Measurements from ENCODE around the gene GDPD5.

GDPD5 gene

DNA sequence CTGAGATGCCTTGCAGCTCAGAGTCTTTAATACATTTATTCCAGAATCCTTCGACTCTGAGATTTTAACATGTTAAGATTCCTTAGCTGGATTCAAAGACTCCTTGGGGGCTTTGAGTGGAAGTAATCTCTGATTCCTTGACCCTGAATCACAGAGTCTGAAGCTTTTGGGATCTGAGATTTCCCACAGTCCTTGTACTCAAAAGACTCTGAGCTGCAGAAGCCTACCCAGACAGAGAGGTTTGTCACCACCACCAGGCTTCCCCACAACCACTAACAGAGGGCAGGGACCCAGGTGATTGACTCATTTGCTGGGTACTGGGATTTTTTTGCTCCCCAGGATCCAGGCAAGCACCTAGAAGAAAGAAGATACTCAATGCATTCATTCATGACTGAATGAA lies 34.9 kb upstream of the GDPD5 start:
- TF ChIP-seq EZH2phosphoT487 (IDR thresholded peaks at IDR 0.05; ENCODE audit: borderline replicate concordance, low read length) = no peak
- TF ChIP-seq, protein P1, sequence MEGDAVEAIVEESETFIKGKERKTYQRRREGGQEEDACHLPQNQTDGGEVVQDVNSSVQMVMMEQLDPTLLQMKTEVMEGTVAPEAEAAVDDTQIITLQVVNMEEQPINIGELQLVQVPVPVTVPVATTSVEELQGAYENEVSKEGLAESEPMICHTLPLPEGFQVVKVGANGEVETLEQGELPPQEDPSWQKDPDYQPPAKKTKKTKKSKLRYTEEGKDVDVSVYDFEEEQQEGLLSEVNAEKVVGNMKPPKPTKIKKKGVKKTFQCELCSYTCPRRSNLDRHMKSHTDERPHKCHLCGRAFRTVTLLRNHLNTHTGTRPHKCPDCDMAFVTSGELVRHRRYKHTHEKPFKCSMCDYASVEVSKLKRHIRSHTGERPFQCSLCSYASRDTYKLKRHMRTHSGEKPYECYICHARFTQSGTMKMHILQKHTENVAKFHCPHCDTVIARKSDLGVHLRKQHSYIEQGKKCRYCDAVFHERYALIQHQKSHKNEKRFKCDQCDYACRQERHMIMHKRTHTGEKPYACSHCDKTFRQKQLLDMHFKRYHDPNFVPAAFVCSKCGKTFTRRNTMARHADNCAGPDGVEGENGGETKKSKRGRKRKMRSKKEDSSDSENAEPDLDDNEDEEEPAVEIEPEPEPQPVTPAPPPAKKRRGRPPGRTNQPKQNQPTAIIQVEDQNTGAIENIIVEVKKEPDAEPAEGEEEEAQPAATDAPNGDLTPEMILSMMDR (IDR thresholded peaks at IDR 0.05; ENCODE audit: low read depth, low read length, poor library complexity, severe bottlenecking) = no peak
- peaks cover 16% of the 10 kb centered on the region for H3K4me1 ChIP-seq (ENCODE audit: control insufficient read depth, low read length)
- no peaks in the 10 kb centered on the region for H3K9me2 ChIP-seq (replicated peaks; ENCODE audit: control insufficient read depth, low read length)
- no peaks in the 10 kb centered on the region for H3K79me2 ChIP-seq (ENCODE audit: control insufficient read depth, low read length)
- no peak overlapping the region for H3K27ac ChIP-seq (ENCODE audit: low read depth, low read length)
- peaks cover 44% of the 10 kb centered on the region for H3K27me3 ChIP-seq (ENCODE audit: control insufficient read depth, low read length)
- H3K4me3 ChIP-seq (ENCODE audit: low read length) = no peak overlapping the region
- no peaks in the 10 kb centered on the region for H3K36me3 ChIP-seq (ENCODE audit: control insufficient read depth, low read length)
- H3K4me2 ChIP-seq (ENCODE audit: low read length) = no peak overlapping the region
- H4K20me1 ChIP-seq (ENCODE audit: control insufficient read depth, insufficient read depth, low read depth, low read length) = no peaks in the 10 kb centered on the region
- H3K9me3 ChIP-seq (ENCODE audit: control insufficient read depth, insufficient read depth, low read length) = no peaks in the 10 kb centered on the region
- H3F3A ChIP-seq (ENCODE audit: control insufficient read depth, insufficient read depth) = no peaks in the 10 kb centered on the region

DNA sequence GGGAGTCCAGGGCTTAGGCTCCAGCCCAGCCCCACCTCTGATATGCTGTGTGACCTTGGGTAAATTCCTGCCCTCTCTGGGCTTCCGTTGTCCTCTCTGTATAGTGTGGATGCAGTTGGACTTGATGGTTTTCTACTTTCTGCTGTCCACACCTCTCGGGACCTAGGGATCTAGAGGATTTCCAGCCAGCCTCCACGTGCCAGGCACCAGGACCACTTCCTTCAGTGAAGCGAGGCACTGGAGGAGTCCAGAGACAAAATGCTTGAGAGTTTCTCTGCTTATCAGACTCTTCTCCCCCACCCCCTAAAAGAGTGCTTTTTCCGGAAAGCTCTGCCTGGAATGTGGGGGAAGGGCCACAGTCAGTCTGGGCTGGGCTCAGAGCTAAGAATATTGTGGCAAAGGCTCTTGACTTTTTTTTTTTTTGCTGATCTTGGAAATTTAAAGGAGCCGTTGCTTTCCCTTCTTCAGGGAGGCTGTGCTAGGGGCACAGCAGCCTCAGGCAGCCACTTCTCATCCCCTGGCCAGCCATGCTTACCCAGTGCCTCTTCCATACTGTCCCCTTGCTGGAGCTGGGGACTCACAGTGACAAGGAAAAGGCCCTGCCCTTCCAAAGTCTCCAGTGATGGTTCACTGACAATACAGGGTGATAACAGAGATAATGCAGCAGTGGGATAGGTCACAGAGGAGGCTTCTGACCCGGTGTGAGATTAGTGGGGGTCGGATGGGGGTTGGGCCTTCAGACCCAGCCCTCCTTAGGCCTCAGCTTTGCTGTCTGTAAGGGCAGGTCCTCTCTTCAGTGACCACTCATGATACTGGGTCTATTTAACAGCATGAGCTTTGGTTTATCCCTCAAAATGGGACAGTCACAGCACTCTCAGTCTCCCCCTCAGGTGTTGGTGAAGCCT lies 33.5 kb upstream of the GDPD5 start:
- H3K9me2 ChIP-seq (replicated peaks; ENCODE audit: control insufficient read depth, low read length) = no peaks in the 10 kb centered on the region
- H3K4me2 ChIP-seq (ENCODE audit: low read length) = no peak overlapping the region
- H3K4me3 ChIP-seq (ENCODE audit: low read length) = no peak overlapping the region
- no peak for TF ChIP-seq EZH2phosphoT487 (IDR thresholded peaks at IDR 0.05; ENCODE audit: borderline replicate concordance, low read length)
- TF ChIP-seq, protein P1 (IDR thresholded peaks at IDR 0.05; ENCODE audit: low read depth, low read length, poor library complexity, severe bottlenecking) = no peak
- H3K79me2 ChIP-seq (ENCODE audit: control insufficient read depth, low read length) = no peaks in the 10 kb centered on the region
- peaks cover 16% of the 10 kb centered on the region for H3K4me1 ChIP-seq (ENCODE audit: control insufficient read depth, low read length)
- no peaks in the 10 kb centered on the region for H3F3A ChIP-seq (ENCODE audit: control insufficient read depth, insufficient read depth)
- no peaks in the 10 kb centered on the region for H4K20me1 ChIP-seq (ENCODE audit: control insufficient read depth, insufficient read depth, low read depth, low read length)
- H3K36me3 ChIP-seq (ENCODE audit: control insufficient read depth, low read length) = no peaks in the 10 kb centered on the region
- H3K27me3 ChIP-seq (ENCODE audit: control insufficient read depth, low read length) = peaks cover 44% of the 10 kb centered on the region
- H3K9me3 ChIP-seq (ENCODE audit: control insufficient read depth, insufficient read depth, low read length) = no peaks in the 10 kb centered on the region
- no peak overlapping the region for H3K27ac ChIP-seq (ENCODE audit: low read depth, low read length)

DNA sequence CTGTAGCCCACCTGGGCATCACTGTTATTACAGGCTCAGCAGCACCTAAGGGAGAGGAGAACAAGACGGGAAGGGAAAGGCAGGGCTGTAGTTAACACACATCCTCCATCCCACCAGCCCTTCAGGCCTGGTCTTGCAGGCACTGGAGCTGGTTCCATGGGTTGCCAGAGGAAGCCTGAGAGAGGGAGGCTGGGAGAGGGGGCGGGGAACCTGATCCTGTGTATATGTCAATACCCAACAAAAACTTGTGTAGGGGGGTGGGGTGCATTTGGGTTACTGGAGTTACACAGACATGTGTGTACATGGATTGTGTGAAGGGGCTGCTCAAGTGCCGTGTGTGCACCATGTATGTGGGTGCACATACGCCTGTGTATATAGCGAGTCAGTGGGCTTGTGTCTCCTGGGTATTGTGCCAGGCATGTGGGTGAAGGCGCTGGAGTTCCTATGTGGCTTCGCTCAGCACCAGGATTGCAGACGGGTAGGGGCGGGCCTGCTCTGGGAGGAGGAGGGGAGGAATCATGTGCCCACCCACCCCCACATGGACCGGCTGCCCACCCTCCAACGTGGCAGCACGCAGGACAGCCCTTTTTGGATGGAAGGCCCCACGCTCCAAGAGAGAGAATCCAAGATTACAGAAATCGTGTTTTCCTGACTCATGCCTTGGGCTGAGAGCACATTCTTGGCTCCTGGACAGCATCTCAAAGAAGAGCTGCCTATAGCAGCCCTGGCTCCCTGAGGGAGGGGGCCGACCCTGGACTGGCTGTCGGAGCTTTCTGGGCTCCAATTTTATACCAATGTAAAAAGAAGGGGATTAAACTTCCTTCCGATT lies 32.1 kb upstream of the GDPD5 start:
- no peak overlapping the region for H3K4me2 ChIP-seq (ENCODE audit: low read length)
- H3K27ac ChIP-seq (ENCODE audit: low read depth, low read length) = no peak overlapping the region
- H3K4me3 ChIP-seq (ENCODE audit: low read length) = no peak overlapping the region
- H3K79me2 ChIP-seq (ENCODE audit: control insufficient read depth, low read length) = no peaks in the 10 kb centered on the region
- TF ChIP-seq EZH2phosphoT487 (IDR thresholded peaks at IDR 0.05; ENCODE audit: borderline replicate concordance, low read length) = no peak
- TF ChIP-seq, protein P1 (IDR thresholded peaks at IDR 0.05; ENCODE audit: low read depth, low read length, poor library complexity, severe bottlenecking) = no peak
- H3K27me3 ChIP-seq (ENCODE audit: control insufficient read depth, low read length) = peaks cover 42% of the 10 kb centered on the region
- H3K9me2 ChIP-seq (replicated peaks; ENCODE audit: control insufficient read depth, low read length) = no peaks in the 10 kb centered on the region
- H4K20me1 ChIP-seq (ENCODE audit: control insufficient read depth, insufficient read depth, low read depth, low read length) = no peaks in the 10 kb centered on the region
- no peaks in the 10 kb centered on the region for H3K9me3 ChIP-seq (ENCODE audit: control insufficient read depth, insufficient read depth, low read length)
- peaks cover 13% of the 10 kb centered on the region for H3K4me1 ChIP-seq (ENCODE audit: control insufficient read depth, low read length)
- no peaks in the 10 kb centered on the region for H3F3A ChIP-seq (ENCODE audit: control insufficient read depth, insufficient read depth)
- no peaks in the 10 kb centered on the region for H3K36me3 ChIP-seq (ENCODE audit: control insufficient read depth, low read length)

Measured in DOHH2 (cell line).